Ecto neural progenitor cell (in vitro differentiated cells): ENCODE measurements around the gene CCDC34.

Experiments used
- DNase-seq: peaks from one replicate; pipeline ENCODE4 v3.0.0-alpha.2; 2018; ENCODE audit warnings: low spot score

Gene CCDC34

DNA sequence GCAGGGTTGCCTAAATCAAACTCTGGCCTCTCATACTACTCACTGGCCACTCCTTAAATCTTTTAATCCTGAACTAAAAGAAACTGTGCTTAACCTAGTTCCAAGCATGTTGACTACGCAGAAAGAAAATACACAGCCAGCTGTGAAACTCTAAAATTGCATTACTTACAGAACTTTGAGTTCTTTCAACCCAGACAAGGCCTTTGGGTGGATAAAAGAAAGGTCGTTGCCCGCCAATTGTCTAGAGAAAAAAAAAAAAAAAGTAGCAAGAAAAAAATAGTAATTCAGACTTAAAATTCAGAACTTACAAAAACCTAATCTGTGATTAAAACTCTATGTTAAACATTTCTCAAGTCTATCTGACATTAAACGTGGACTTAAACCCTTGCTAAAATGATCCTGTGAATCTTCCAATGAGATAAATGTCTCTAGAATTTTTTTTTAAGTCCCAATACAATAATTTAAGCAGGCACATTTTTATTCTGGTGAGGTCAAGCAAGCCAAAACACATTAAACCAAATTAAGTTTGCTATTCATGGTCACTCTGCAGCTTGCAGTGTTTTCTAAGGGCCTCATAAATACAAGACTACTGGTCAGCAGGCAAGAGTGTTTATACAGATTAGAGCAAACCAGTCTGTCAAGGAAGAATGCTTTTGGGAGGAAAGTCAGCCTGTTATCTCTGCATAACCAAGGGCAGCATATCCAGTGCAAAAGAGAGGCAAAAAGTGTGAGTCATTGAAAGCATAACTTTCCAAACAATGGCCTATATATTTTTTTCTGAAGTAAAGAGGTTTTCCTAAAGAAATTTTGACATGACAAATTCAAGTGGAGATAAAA, 29.5 kb upstream of the CCDC34 start:
- DNase-seq: no peak

DNA sequence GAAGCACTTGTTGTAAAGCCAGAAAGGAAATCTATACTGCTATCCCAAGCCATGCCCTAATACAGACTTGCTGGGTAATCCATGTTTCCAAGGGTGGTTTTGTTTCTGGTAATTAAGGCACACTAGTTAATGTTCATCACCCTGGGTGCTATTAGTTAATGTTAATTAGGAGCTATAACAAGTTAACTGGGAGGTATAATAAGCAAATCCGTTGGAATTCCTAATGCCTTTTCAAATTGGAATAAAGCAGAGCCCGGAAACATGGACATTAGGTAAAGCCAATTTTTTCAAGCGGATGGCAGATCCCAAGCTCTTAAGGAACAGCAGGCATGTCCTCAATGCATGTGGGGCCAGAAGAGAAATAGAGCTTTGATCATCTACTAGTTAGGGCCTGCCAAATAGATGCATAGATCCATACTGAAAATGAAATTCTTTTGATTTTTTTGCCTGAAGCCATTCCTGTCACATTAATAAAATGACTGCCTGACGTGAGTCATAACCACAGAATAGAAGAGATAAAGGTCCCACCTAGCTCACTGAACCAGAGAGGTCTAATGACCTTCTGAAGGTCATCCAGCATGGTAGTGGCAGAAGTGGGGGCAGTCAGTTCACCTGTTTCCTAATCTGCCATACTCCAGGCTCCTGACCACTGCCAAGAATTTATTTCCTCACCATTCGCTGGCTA, 28.5 kb upstream of the CCDC34 start:
- DNase-seq: no peak

DNA sequence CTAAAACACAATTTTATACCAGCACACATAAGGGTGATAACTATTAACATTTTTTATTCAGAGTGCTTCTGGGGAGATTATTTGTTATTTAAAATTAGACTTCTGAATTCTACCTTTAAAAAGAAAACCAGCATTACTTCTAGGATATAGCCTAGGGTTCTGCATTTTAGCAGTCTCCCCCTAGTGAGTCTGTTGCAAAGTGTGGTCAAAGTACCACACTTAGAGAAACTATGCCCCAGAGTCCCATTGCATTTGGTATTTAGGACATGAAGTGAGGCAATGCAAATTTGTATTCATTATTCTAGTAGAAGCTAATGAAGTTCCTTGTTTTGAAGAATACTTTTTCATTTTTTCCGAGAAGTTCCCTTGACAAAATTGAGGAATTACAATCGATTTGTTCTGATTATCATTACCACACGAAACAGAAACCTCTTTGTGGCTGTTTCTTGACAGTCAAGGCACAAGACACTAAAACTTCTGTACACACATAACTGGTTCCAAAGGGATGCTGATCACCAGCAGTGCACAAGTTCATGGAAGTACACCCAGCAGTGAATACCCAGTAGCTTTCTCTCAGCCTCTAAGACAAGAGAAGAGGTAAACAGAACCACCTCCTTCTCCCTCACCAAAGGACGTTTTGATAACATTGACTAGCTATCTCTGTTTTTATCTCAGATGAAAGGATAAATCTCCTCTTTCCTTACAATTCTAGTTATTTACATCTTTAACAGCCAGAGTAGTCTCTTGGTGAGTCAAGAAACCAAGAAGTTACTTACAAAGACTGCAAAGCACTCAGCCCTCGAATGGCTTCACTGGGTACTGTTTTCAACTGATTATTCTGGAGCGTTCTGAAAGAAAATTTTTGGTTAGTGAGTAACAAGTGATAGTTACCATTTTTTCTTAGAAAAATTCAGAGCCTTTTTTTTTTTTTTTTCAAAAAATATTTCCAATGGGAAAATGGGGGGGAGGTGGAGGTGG, 27.6 kb upstream of the CCDC34 start:
- DNase-seq: no peak

DNA sequence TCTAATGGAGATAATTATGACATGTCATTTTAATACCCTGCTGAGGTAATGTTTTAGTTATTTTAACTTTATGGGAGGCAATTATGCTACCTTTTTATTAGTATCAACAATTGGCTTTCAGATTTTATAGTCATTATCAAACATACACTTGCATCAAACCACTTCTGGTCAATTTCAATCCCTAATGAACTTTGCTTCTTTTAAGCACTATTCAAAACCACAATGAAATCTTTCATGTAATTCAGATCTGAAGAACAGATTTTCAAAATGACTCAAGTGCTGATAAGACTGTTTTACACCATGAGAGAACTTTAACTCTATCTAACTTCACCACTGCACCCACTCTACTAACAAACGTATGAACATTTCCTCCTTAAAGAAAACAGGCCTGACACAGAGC, 25.9 kb upstream of the CCDC34 start:
- DNase-seq: no peak

DNA sequence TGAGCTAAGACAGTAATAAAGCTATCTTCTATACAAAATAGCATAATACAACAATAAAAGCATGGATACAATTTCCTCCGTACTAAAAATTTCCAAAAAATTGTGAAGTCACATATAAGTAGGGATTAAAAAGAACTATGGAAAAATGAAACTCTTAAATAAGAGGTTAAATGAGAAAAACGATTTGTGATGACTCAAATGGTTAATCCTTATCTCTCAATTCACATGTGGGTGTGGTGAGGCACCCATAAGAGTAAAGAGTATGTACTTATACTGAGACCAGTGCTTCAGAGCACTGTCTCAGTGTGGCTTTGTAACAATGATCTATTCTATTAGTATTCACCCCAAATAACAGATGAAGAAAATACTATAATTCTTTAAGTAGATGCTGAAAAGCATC, 25.0 kb upstream of the CCDC34 start:
- no peak for DNase-seq

DNA sequence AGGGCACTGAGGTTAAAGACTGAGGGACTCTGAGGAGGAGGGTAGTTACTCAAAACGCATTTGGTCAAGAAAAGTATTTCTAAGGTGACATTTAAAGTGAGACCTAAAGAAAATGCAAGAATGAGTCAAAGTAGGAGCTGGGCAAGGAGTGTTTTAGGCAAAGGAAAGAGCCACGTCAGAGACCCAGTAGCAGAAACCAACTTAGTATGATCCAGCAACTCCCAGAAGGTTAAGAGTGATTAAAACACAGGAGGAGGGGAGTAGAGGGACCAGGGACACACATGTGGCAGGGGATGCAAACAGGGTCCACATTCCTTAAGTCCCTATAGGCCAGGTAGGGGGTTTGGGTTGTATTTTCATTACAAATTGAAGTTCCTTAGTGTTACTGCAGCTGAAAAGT, 24.3 kb upstream of the CCDC34 start:
- no peak for DNase-seq

DNA sequence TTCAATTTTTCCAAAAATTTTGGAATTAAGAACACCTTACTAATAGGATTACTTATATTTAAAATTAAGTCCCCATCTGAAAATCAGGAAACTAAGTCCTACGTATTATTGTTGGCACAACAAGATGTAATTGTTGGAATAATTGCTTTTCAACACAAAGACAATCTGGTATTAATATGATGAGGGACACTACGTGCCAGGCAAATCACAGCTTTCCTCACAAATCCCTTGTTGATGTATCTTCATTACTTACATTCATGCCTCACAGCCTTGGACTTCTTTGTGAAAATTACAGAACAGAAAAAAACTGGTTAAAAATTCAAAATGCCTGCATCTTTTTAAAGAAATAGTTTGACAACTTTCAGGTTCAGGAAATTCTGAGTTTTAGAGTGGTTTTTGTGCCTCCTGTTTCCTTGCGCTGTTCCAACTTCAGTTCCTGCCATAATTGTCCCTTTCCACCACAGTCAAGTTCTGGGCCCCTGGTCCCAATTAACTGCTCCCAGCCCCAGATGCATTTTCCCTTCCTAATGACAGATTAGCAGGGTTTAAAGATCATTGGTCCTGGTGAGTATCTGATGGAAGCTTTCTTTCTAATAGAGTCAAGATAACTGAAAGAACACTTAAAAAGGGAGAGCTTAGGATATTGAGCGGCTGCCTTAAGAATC, 23.3 kb upstream of the CCDC34 start:
- DNase-seq: no peak

DNA sequence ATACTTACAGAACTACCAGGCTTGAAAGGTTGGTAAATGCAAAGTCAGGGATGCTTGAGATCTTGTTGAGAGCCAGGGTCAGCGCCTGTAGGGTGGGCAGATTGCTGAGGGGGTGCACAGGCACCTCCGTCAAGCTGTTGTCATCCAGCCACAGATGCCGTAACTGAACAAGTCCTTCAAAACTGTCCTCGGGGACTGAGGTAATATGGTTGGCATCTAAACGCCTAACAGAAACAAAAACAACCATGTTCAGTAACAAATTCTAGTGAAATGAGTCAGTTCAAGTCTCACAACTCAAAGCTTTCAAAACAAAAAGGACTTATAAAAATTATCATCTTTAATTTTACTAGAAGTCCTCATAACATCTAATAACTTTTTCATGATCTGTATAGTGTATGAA, 22.2 kb upstream of the CCDC34 start:
- DNase-seq: no peak

DNA sequence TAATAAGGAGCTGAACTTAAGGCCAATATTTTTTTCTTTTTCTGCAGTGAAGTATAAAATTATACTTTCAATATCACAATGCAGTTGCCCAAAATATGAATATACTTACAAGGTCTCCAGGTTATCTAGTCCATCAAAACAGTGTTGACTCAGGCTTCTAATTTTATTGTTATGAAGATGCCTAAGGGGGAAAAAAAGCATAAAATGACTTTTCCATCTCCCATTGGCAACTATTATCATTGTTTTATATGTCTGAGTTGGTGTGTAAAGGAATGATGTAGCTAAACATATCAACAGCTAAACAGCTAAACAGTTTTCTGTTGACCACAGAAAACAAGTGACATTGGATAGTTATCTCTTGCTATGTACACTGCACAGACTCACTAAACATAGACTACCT, 21.2 kb upstream of the CCDC34 start:
- no peak for DNase-seq

DNA sequence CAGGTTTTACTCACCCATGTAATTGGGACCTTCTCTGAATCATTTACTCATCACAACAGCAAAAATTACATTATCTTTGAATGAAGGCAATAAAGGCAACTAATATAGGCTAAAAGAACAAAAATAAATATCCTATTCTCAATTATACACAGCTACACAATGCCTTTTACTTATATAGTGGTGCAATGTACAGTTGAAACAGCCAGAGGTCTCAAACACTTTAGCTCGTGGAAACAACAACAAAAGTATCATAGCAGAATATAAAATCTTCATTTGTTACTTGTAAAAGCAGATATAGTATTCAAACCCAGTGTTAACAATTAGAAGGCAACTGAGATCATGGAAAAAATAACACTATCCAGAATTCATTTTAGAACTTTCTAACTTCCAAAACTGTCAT, 20.6 kb upstream of the CCDC34 start:
- DNase-seq: no peak

DNA sequence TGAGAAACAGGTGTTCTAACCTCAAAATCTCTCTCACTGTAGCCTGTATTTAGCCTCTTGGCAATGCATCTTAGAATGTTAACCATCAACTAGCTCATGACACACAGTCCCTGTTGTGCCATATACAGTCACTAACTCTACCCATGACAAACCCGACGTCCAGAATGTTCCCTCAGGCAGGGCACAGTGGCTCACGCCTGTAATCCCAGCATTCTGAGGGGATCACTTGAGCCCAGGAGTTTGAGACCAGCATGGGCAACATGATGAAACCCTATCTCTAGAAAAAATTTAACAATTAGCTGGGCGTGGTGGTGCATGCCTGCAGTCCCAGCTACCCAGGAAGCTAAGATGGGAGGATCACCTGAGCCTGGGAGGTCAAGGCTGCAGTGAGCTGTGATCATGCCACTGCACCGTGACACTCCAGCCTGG, 18.2 kb upstream of the CCDC34 start:
- no peak for DNase-seq

DNA sequence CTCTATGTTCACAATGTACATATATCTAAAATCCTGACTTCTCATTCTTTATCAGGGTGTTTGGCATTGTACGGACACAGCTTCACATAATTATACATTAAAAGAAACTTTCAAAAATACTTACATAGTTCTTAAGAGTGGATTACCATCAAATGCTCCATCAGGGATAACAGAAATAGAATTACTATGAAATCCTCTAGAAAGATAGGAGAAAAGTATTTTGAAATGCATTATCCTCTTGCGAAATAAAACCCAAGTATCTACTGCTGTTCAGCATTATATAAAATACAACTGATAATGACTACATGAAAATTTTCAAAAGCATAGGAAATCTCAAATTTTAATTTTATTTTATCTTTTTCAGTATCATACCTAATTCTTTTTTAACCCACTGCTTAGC, 17.8 kb upstream of the CCDC34 start:
- no peak for DNase-seq

DNA sequence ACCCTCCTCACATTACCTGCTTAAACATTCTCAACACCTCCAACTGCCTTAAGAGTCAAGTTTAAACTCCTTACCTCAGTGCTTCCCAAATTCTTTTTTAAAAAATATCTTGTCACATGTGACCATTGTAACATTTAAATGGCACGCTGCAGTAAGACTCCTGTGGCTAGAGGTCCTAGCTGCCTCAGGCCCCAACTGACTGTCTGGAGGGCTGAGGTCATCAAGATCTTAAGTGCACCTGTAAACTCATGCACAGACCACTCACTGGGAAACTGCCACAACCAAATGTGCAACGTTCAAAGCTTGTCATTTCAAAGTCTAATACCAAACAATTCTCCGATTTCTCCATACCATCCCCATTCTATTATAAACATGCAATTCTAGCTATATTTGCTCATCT, 16.4 kb upstream of the CCDC34 start:
- DNase-seq: no peak

DNA sequence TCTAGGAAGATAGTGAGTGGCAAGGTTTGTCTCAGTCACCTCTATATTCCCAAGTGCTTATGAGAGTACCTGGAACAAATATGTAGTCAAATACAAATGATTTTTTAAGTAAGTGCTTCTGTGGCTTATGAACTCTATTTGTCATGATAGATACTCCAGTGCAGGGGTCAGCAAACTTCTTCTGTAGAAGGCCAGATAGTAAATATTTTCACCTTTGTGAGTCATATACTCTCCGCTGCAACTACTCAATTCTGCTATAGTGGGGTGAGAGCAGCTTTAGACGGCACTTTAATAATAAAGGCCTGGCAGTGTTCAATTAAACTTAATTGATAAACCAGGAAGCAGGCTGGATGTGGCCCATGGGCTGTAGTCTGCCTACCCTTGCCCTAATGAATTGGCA, 12.4 kb upstream of the CCDC34 start:
- no peak for DNase-seq

DNA sequence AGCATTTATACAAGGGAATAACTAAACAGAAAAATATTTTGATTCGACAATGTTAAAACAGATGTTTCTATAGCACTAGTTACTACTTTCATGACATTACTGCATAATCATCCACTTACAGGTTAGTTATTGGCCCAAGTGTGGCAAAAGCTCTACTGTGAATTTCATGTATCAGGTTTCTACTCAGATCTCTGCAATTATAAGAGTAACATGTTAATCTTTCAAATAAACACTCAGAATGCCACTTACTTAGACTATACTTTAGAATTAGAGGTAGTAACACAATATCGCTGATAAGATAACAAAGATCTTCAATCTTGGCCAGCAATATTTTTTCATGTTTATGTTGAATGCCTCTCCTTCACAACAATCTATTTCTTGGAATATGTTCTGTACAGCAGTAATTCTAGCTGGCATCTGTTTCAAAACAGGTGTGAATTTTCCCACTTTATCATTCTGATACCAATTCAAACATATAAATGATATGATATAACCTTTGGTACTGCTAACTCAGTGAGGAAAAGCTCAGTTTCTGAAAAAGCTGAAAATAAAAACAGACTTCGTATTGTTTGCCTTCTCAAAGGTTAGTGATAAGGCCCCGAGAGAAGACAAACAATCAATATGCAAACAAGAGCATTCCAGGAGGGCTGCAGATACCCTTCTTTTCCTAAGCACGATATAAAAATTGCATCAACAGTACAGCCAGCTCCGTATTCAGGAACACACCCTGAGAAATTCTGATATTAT, 11.0 kb upstream of the CCDC34 start:
- no peak for DNase-seq

DNA sequence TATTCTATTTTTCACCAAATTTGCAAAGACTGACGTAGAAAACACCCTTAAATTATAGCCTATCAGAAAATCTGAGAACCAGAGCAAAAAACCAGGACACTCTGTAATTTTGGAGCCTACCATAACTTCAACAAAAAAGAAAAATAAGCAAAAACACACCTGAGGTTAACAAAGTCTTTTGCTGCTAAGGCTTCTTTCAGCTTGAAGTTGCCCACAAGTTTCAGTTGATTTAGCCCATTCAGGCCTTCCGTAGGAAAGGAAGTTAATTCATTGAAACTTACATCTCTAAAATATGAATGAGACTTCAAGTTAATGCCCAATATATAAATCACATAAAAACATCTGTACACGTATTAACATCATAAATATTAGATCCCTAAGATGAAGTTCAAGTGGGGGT, 10.4 kb upstream of the CCDC34 start:
- no peak for DNase-seq

DNA sequence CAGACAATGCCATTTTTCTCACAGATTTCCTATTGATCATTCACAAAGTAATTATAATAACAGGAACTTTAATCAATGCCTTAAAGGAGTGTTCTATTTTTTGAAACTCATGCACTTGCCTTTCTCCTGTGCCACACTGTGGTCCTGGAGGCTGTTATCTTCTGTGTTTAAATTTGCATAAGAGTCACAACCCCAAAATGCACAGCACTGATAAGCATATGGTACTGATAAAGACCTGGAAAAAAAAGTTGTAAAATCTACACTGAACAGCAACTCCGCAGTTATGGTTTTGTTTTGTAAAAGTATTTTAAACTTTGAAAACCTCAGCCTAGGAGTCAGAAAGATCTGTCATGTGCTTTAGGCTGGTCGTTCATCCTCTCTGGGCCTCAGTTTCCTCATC, 9.1 kb upstream of the CCDC34 start:
- no peak for DNase-seq

DNA sequence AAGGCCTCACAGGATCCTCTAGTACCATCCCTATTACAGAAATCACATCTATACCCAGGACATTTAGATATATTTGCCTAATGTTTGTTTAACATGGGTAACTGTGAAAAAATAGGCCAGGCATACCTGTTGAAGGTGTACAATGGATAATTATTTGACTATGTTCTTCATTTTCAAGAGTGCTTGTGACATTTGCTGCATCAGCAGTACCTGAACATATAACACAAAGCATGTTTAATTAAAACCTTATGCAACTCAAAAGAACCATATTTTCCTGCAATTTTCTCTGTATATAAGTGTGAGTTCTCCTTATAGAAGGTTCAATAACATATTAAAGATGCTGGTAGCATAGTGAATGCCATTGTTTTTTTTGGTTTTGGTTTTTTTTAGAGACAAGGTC, 8.5 kb upstream of the CCDC34 start:
- no peak for DNase-seq

DNA sequence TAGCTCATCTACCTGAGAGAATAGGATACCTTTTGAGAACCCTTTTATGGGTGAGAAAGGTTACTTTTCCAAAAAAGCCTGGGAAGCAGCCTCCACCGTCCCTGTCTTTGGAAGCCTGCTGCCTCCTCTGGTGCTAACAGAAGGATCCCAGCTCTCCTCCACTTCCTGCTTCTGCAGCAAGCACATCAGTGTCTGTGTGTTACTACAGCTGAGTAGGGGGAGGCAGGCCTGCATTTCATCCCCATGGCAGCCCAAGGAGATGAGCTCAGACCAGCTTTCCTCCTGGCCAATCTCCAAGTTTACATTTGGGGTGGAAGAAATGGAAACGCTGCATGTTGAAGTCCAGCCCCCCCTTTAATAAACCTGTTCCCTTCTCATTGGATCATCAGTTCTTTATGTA, 7.4 kb upstream of the CCDC34 start:
- no peak for DNase-seq

DNA sequence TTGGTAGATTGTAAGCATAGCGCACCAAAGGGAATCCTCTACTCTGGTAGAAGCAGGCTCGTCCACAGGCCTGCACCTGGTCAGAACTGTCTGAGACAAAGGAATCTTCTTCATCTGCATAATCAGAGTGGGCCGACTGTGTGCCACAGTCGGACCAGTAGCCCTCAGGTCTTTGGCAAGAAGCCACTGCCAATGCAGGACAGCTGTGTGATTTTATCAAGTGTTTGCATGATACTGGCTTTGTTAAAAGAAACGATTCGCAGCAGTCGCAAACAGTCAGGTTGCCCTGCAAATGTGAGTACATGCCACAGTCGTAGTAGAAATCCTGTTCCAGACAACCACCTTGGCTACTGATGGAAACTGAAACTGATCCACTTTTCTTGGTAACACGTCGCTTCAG, 4.9 kb upstream of the CCDC34 start:
- DNase-seq: no peak

DNA sequence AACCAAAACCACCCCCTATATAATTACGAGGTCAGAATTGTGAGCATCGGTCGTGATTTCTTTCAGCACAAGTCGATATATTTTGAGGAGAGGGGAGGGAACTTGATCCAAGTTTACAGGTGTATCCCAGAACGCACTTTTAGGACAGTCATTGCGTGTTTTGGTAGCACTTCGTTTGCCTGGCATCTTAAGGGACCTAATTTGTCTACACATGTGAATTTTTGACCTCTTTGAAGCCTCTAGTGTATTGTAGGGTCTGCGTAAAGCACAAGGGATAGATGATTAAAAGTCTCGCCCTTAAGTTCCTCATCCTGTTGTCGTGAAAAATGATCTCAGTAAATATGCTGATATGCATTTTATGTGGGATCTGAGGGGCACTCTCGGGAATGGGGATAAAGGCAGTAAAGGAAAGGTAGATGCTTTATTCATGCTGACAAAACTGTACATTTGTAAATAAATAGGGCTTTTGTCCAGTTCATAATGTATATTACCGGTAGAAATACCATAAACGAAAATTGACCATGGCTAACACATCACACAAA, 632 bp upstream of the CCDC34 start:
- no peak for DNase-seq
